H1 (cell line): ENCODE measurements around the gene HDAC2. TPM values are rescaled to one million over a fixed set of nuclear protein-coding genes. Genes with fewer than 3 reads are reported as not detected.

Experiments used
- CTCF ChIA-PET: fragments of 300-600 bp; sonication (Branson Sonifier 250); formaldehyde crosslinking; loops from one replicate; lab custom pipeline; 2021; ENCODE audit not compliant: partially characterized antibody; lab: Charles Lee
- POLR2A ChIA-PET: fragments of 300-600 bp; sonication (Branson Sonifier 250); formaldehyde crosslinking; loops from one replicate; lab custom pipeline; 2021; ENCODE audit warnings: inconsistent platforms; ENCODE audit not compliant: partially characterized antibody; lab: Charles Lee
- DNase-seq, 2 experiments: peaks; one replicate each; pipeline versions ENCODE4 v3.0.0 to v3.0.0-alpha.2; 2010 to 2022; ENCODE audit warnings: low spot score in 2 of 2, low read depth in 1 of 2, mixed read lengths in 1 of 2
- FAIRE-seq: peaks from 2 replicates; lab custom pipeline; 2011; peaks lifted over from hg19 to GRCh38; lab: Jason Lieb, UNC
- H2AFZ ChIP-seq: 2 replicates; pipeline ENCODE4 v1.8.1; 2012; ENCODE audit warnings: low read length, inconsistent platforms
- H2AK5ac ChIP-seq: 2 replicates; pipeline ENCODE4 v1.6.1; 2013; ENCODE audit warnings: low read depth, low read length
- H2BK120ac ChIP-seq: replicated peaks from 2 replicates; pipeline ENCODE3; 2013; ENCODE audit warnings: low read depth, low read length, inconsistent platforms
- H2BK12ac ChIP-seq: 2 replicates; pipeline ENCODE4 v1.6.1; 2013; ENCODE audit warnings: low read depth, low read length
- H2BK15ac ChIP-seq: 2 replicates; pipeline ENCODE4 v1.6.1; 2013; ENCODE audit warnings: low read length
- H2BK20ac ChIP-seq: 2 replicates; pipeline ENCODE4 v1.6.1; 2013; ENCODE audit warnings: low read length
- H2BK5ac ChIP-seq: 2 replicates; pipeline ENCODE4 v1.6.1; 2013; ENCODE audit warnings: low read depth, low read length
- H3K14ac ChIP-seq: 2 replicates; pipeline ENCODE4 v1.6.1; 2013; ENCODE audit warnings: inconsistent platforms; ENCODE audit not compliant: insufficient read length
- H3K18ac ChIP-seq: 2 replicates; pipeline ENCODE4 v1.6.1; 2013; ENCODE audit warnings: low read length; ENCODE audit errors: extremely low read depth
- H3K23ac ChIP-seq: 2 replicates; pipeline ENCODE4 v1.6.1; 2013; ENCODE audit warnings: inconsistent platforms; ENCODE audit not compliant: insufficient read length
- H3K23me2 ChIP-seq: 2 replicates; pipeline ENCODE4 v1.6.1; 2013; ENCODE audit warnings: low read depth, low read length
- H3K27ac ChIP-seq: 2 replicates; pipeline ENCODE4 v1.6.1; 2011; ENCODE audit warnings: low read depth, low read length, inconsistent platforms
- H3K27me3 ChIP-seq, 4 experiments: replicated peaks in 1 of 4; 1 replicate in 1 of 4; 2 replicates in 3 of 4; pipeline versions ENCODE4 v1.6.1 to v1.8.1; 2011 to 2013; ENCODE audit warnings: low read length in 3 of 4, mild to moderate bottlenecking in 3 of 4, inconsistent platforms in 2 of 4, mixed read lengths in 2 of 4, moderate library complexity in 1 of 4; ENCODE audit not compliant: control insufficient read depth in 3 of 4, insufficient read depth in 3 of 4; ENCODE audit errors: extremely low read depth in 1 of 4
- H3K36me3 ChIP-seq, 4 experiments: 2 replicates each; pipeline versions ENCODE4 v1.6.1 to v1.8.1; 2011 to 2013; ENCODE audit warnings: mild to moderate bottlenecking in 4 of 4, low read length in 3 of 4, moderate library complexity in 2 of 4, control low read depth in 1 of 4, inconsistent platforms in 1 of 4; ENCODE audit not compliant: insufficient read depth in 4 of 4, control insufficient read depth in 2 of 4
- H3K4ac ChIP-seq: replicated peaks from 2 replicates; pipeline ENCODE3; 2013; ENCODE audit warnings: low read length, low read depth, mixed read lengths, inconsistent platforms; ENCODE audit not compliant: insufficient read length
- H3K4me1 ChIP-seq, 4 experiments: replicated peaks in 1 of 4; 1 replicate in 1 of 4; 2 replicates in 3 of 4; pipeline versions ENCODE4 v1.6.1 to v1.8.1; 2011 to 2013; ENCODE audit warnings: low read length in 3 of 4, inconsistent platforms in 2 of 4, mixed read lengths in 1 of 4; ENCODE audit not compliant: insufficient read depth in 4 of 4, control insufficient read depth in 3 of 4
- H3K4me2 ChIP-seq, 2 experiments: 2 replicates each; pipeline versions ENCODE4 v1.6.1 to v1.8.1; 2011 to 2013; ENCODE audit warnings: low read depth in 2 of 2, low read length in 2 of 2, control low read depth in 1 of 2, inconsistent platforms in 1 of 2, mild to moderate bottlenecking in 1 of 2; ENCODE audit not compliant: insufficient read depth in 1 of 2
- H3K4me3 ChIP-seq, 4 experiments: fragments of 200-600, 300-600 bp in 1 of 4; sonication (generic), shearing (Covaris generic), sonication (Bioruptor Twin) in 1 of 4; 2 replicates each; pipeline versions ENCODE4 v1.5.1 to v1.8.1; 2011 to 2016; ENCODE audit warnings: low read length in 4 of 4, low read depth in 3 of 4, control low read depth in 2 of 4, inconsistent platforms in 2 of 4, mild to moderate bottlenecking in 2 of 4, mixed read lengths in 1 of 4, moderate library complexity in 1 of 4; ENCODE audit not compliant: insufficient read depth in 2 of 4; ENCODE audit errors: extremely low read depth in 1 of 4
- H3K56ac ChIP-seq: replicated peaks from 2 replicates; pipeline ENCODE3; 2013; ENCODE audit warnings: low read depth, mild to moderate bottlenecking, mixed read lengths, low read length, inconsistent platforms; ENCODE audit not compliant: insufficient read length
- H3K79me1 ChIP-seq: 2 replicates; pipeline ENCODE4 v1.6.1; 2013; ENCODE audit warnings: low read depth, low read length, control low read depth
- H3K79me2 ChIP-seq, 2 experiments: 2 replicates each; pipeline versions ENCODE4 v1.6.1 to v1.8.1; 2012 to 2013; ENCODE audit warnings: low read length in 2 of 2, mild to moderate bottlenecking in 2 of 2, inconsistent platforms in 1 of 2; ENCODE audit not compliant: insufficient read depth in 2 of 2, control insufficient read depth in 1 of 2
- H3K9ac ChIP-seq, 4 experiments: replicated peaks in 1 of 4; 1 replicate in 1 of 4; 2 replicates in 3 of 4; pipeline versions ENCODE4 v1.6.1 to v1.8.1; 2011 to 2013; ENCODE audit warnings: low read depth in 3 of 4, low read length in 3 of 4, control low read depth in 2 of 4, mild to moderate bottlenecking in 2 of 4, moderate library complexity in 2 of 4, inconsistent platforms in 1 of 4; ENCODE audit errors: extremely low read depth in 1 of 4
- H3K9me3 ChIP-seq, 2 experiments: 2 replicates each; pipeline versions ENCODE4 v1.6.1 to v1.8.1; 2012 to 2013; ENCODE audit warnings: mild to moderate bottlenecking in 2 of 2, moderate library complexity in 2 of 2, control low read depth in 1 of 2, inconsistent platforms in 1 of 2, low read depth in 1 of 2, low read length in 1 of 2, mixed read lengths in 1 of 2; ENCODE audit not compliant: insufficient read depth in 2 of 2
- H4K20me1 ChIP-seq, 2 experiments: replicated peaks in 1 of 2; 2 replicates each; pipeline versions ENCODE3 to v1.8.1; 2011 to 2013; ENCODE audit warnings: inconsistent platforms in 2 of 2, low read length in 2 of 2, mild to moderate bottlenecking in 1 of 2; ENCODE audit not compliant: insufficient read depth in 2 of 2, control insufficient read depth in 1 of 2
- H4K5ac ChIP-seq: 2 replicates; pipeline ENCODE4 v1.6.1; 2013; ENCODE audit warnings: low read length, low read depth, mixed read lengths, inconsistent platforms; ENCODE audit not compliant: insufficient read length
- H4K8ac ChIP-seq: 2 replicates; pipeline ENCODE4 v1.8.0; 2013; ENCODE audit warnings: mild to moderate bottlenecking, moderate library complexity, low read length, inconsistent platforms; ENCODE audit not compliant: insufficient read depth; ENCODE audit errors: extremely low read depth
- H4K91ac ChIP-seq: replicated peaks from 2 replicates; pipeline ENCODE3; 2013; ENCODE audit warnings: low read length, mixed read lengths, inconsistent platforms; ENCODE audit not compliant: insufficient read length
- ATF2 ChIP-seq: IDR thresholded peaks from 2 replicates; pipeline ENCODE4 v1.6.1; 2012; ENCODE audit warnings: low read length, inconsistent platforms
- FOSL1 ChIP-seq: IDR thresholded peaks from 2 replicates; pipeline ENCODE4 v1.6.1; 2011; ENCODE audit warnings: mild to moderate bottlenecking, low read depth, low read length, moderate library complexity; ENCODE audit not compliant: insufficient read depth
- HDAC2 ChIP-seq, 2 experiments: fragments of 300-600 bp in 1 of 2; sonication (generic) in 1 of 2; IDR thresholded peaks; 2 replicates each; pipeline ENCODE4 v1.6.1; 2011 to 2012; ENCODE audit warnings: low read depth in 2 of 2, low read length in 2 of 2, mild to moderate bottlenecking in 2 of 2, moderate library complexity in 2 of 2, borderline replicate concordance in 1 of 2, inconsistent platforms in 1 of 2
- KDM5A ChIP-seq: fragments of 200-600 bp; IDR thresholded peaks from 2 replicates; pipeline ENCODE4 v1.7.1; 2012; ENCODE audit warnings: mild to moderate bottlenecking, low read length, inconsistent platforms, mixed read lengths
- RFX5 ChIP-seq: IDR thresholded peaks from 2 replicates; pipeline ENCODE4 v1.6.1; 2011; ENCODE audit warnings: low read depth, low read length, improper control_type of control experiment, borderline replicate concordance
- TAF7 ChIP-seq: optimal IDR thresholded peaks from 2 replicates; pipeline ENCODE3; 2011; ENCODE audit warnings: low read depth, mild to moderate bottlenecking, inconsistent platforms, low read length, moderate library complexity, borderline replicate concordance
- TBP ChIP-seq: IDR thresholded peaks from 2 replicates; pipeline ENCODE4 v1.6.1; 2011; ENCODE audit warnings: low read depth, low read length, improper control_type of control experiment
- TEAD4 ChIP-seq: IDR thresholded peaks from 2 replicates; pipeline ENCODE4 v1.6.1; 2012; ENCODE audit warnings: low read depth, low read length, inconsistent platforms, mixed read lengths
- USF2 ChIP-seq: IDR thresholded peaks from 2 replicates; pipeline ENCODE4 v1.6.1; 2011; ENCODE audit warnings: low read length, improper control_type of control experiment
- WGBS, 2 experiments: shearing (Covaris generic) in 1 of 2; methylation state at CpG; one replicate each; pipeline versions ENCODE4 v1.1.6 to v1.1.7; 2013 to 2015; ENCODE audit warnings: low lambda C conversion rate in 2 of 2, mixed read lengths in 2 of 2, inconsistent platforms in 1 of 2, low coverage in 1 of 2, missing lambda C conversion rate in 1 of 2; ENCODE audit not compliant: insufficient replicate concordance in 2 of 2, insufficient coverage in 1 of 2, insufficient read length in 1 of 2; ENCODE audit errors: extremely low coverage in 1 of 2, missing lambda C conversion rate in 1 of 2; 5-methylcytosine and 5-hydroxymethylcytosine counted together
- polyA plus RNA-seq, 7 experiments: library from polyadenylated mRNA; depleted of rRNA in 3 of 7; stranded (reverse) in 5 of 7; unstranded in 2 of 7; fragments of >200 nt in 5 of 7; fragments of 200-250 nt in 2 of 7; gene quantifications; 1 replicate in 5 of 7; 2 replicates in 1 of 7; 4 replicates in 1 of 7; pipeline versions ENCODE4 v1.2.1 to v1.2.3, GENCODE V29; 2011 to 2013; ENCODE audit warnings: missing spikeins in 2 of 7, mixed read lengths in 2 of 7
- total RNA-seq: library from RNA; stranded (reverse); fragmentation: NEBNext Ultra II Directional; extraction: Animal tissue kit (Norgen Biotek cat#: 25700); gene quantifications from 2 replicates; pipeline ENCODE4 v1.2.1, GENCODE V29; 2021

The HDAC2 gene
- total and polyA plus RNA-seq, 2 of the 8 experiments (the other 6 are each of a cell fraction or from before 2014, with no cell fraction given), result 323 to 374 TPM

GRCh38 chr6:113997116-113997515 is 26.2 kb upstream of the HDAC2 start:
- Histone ChIP-seq H3K23me2 (no peaks in the 10 kb centered on the region; the same call in 1 of the 2 replicates), H3K27ac (no peak overlapping the region), H3K23ac (no peak overlapping the region), H3K36me3 (no peaks in the 10 kb centered on the region; a peak in 1 of 8 replicates), H3K9me3 (no peaks in the 10 kb centered on the region), H3K4me1 (peaks cover 0 to 8% (median 5%) of the 10 kb centered on the region in 4 experiments; a peak in 5 of 7 replicates), H4K20me1 (no peaks in the 10 kb centered on the region), H3K56ac (no peak overlapping the region), H4K91ac (no peak overlapping the region), H3K27me3 (no peaks in the 10 kb centered on the region), H2BK15ac (no peak overlapping the region), H4K5ac (no peak overlapping the region), H2AFZ (no peak overlapping the region), H2BK20ac (no peak overlapping the region), H3K4ac (no peak overlapping the region), H2BK5ac (no peak overlapping the region), H3K79me1 (no peaks in the 10 kb centered on the region), H3K79me2 (no peaks in the 10 kb centered on the region), H3K4me3 (no peak overlapping the region), H2BK120ac (no peak overlapping the region), H4K8ac (no peak overlapping the region), H3K4me2 (no peak overlapping the region), H2AK5ac (no peak overlapping the region), H3K14ac (no peak overlapping the region), H3K9ac (no peak overlapping the region), H2BK12ac (no peak overlapping the region), H3K18ac (no peak overlapping the region)
- POLR2A ChIA-PET, result no interaction called here
- DNase-seq (no peak), FAIRE-seq (no peak)
- CTCF ChIA-PET, result interaction anchor here (0.6 to 8.0 kb wide), 10 partner anchors 9 to 325 kb away, joined by 3 to 77 read pairs (median 8); no protein-coding TSS in a partner anchor
- WGBS, 2 experiments, result 87% methylated on average over 3 of the region's 3 CpGs; no CpG with 5 or more reads in 1 of the 2 experiments
- TF ChIP-seq ATF2 (no peak), FOSL1 (no peak), TAF7 (no peak), TBP (no peak), RFX5 (no peak), KDM5A (no peak), TEAD4 (no peak), USF2 (no peak), HDAC2 (IDR thresholded peaks at IDR 0.05; ENCODE audit: borderline replicate concordance in 1 of 2, low read depth in 2 of 2, low read length in 2 of 2) (no peak)
